Endodermal cell (in vitro differentiated cells): ENCODE measurements around the gene PDLIM5. TPM values are rescaled to one million over a fixed set of nuclear protein-coding genes. Genes with fewer than 3 reads are reported as not detected.

Source experiments
- DNase-seq: peaks from one replicate; pipeline ENCODE4 v3.0.0-alpha.2; 2017
- H3K27ac ChIP-seq: 2 replicates; pipeline ENCODE4 v1.5.1; 2013; ENCODE audit warnings: mild to moderate bottlenecking, low read depth, low read length, moderate library complexity
- H3K27me3 ChIP-seq: 2 replicates; pipeline ENCODE4 v1.6.1; 2013; ENCODE audit warnings: mild to moderate bottlenecking, low read length, moderate library complexity; ENCODE audit not compliant: insufficient read depth, control insufficient read depth, poor library complexity, severe bottlenecking
- H3K36me3 ChIP-seq: 2 replicates; pipeline ENCODE4 v1.7.0; 2013; ENCODE audit warnings: mild to moderate bottlenecking, low read length, moderate library complexity; ENCODE audit not compliant: control insufficient read depth, insufficient read depth
- H3K4me1 ChIP-seq: one replicate; pipeline ENCODE4 v1.7.0; 2013; ENCODE audit warnings: low read length; ENCODE audit not compliant: control insufficient read depth, insufficient read depth
- H3K4me3 ChIP-seq: 2 replicates; pipeline ENCODE4 v1.5.1; 2013; ENCODE audit warnings: mild to moderate bottlenecking, low read length, moderate library complexity
- H3K9ac ChIP-seq: 2 replicates; pipeline ENCODE4 v1.6.1; 2013; ENCODE audit warnings: mild to moderate bottlenecking, low read length, moderate library complexity; ENCODE audit not compliant: poor library complexity, severe bottlenecking; ENCODE audit errors: extremely low read depth
- H3K9me3 ChIP-seq: 2 replicates; pipeline ENCODE4 v1.6.1; 2013; ENCODE audit warnings: mild to moderate bottlenecking, low read length, moderate library complexity; ENCODE audit not compliant: control insufficient read depth
- H3K27ac Mint-ChIP-seq: 2 replicates; pipeline ENCODE4 v1.8.0; 2020; ENCODE audit warnings: mixed read lengths
- H3K27me3 Mint-ChIP-seq: 2 replicates; pipeline ENCODE4 v1.8.0; 2021; ENCODE audit warnings: mild to moderate bottlenecking, mixed read lengths; ENCODE audit not compliant: insufficient read depth
- H3K36me3 Mint-ChIP-seq: 2 replicates; pipeline ENCODE4 v1.8.0; 2020; ENCODE audit warnings: low read depth, mixed read lengths
- H3K4me1 Mint-ChIP-seq: 2 replicates; pipeline ENCODE4 v1.8.0; 2020; ENCODE audit warnings: mixed read lengths
- H3K4me3 Mint-ChIP-seq: 2 replicates; pipeline ENCODE4 v1.8.0; 2020; ENCODE audit warnings: mild to moderate bottlenecking, moderate library complexity, mixed read lengths
- H3K9me3 Mint-ChIP-seq: 2 replicates; pipeline ENCODE4 v1.8.0; 2020; ENCODE audit warnings: mild to moderate bottlenecking, mixed read lengths
- CTCF ChIP-seq: fragments of 200-600 bp; sonication (generic); conservative IDR thresholded peaks from 2 replicates; pipeline ENCODE4 v1.5.0; 2021; ENCODE audit warnings: antibody characterized with exemption, mild to moderate bottlenecking
- WGBS, 2 experiments: methylation state at CpG; one replicate each; pipeline versions ENCODE4 v1.1.5 to v1.1.7; 2013; ENCODE audit warnings: missing lambda C conversion rate in 2 of 2, mixed read lengths in 1 of 2; ENCODE audit not compliant: insufficient coverage in 1 of 2, insufficient read length in 1 of 2; 5-methylcytosine and 5-hydroxymethylcytosine counted together
- total RNA-seq, 2 donors: library from RNA; stranded (reverse); fragmentation: NEBNext Ultra II Directional in 1 of 2; extraction: Animal tissue kit (Norgen Biotek cat#: 25700) in 1 of 2; gene quantifications; 2 replicates in 1 of 2; 3 replicates in 1 of 2; pipeline ENCODE4 v1.2.1, GENCODE V29; 2021

PDLIM5 gene
- total RNA-seq, 2 donors from 2014 or later, result 91.0 to 149 TPM

DNA sequence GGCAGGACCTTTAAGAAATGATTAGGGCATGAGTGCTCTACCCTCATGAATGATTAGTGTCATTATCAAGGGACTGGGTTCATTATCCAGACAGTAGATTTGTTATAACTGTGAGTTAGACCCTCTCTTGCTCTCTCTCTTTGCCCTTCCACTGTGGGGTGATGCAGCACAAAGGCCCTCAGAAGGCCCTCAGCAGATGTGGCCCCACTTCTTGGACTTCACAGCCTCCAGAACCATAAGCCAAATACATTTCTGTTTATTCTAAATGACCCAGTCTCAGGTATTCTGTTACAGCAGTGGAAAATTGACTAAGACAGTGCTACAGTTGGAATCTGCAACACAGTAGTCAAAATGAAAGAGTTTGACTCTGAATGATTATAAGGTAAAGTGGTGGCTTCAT is 17.2 kb upstream of the PDLIM5 start:
- Mint-ChIP-seq H3K27ac (no peak overlapping the region), H3K4me1 (peaks cover 42% of the 10 kb centered on the region)
- no peak for TF ChIP-seq CTCF

DNA sequence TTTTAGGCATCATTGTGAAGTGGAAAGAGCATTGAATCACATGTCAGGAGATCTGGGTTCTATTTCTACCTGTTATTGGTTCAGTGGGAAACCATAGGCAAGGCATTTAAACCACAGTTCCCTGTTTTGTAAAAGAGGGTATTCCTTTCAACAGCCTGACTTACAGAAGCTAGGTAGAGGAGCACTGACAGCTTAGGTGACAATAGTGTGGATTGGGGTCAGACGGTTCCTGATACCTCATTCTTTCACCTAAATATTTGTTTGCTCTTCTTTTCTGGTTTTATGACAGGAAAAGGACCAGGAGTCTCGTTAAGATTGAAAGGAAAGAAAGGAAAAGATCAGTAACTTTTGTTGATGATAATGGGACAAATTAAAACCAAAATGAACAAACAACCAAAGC is 15.9 kb upstream of the PDLIM5 start:
- H3K27me3 ChIP-seq, result no peaks in the 10 kb centered on the region
- no peak overlapping the region for H3K27ac ChIP-seq
- Mint-ChIP-seq H3K27ac (peak overlapping the region; percentile 67), H3K4me1 (peaks cover 39% of the 10 kb centered on the region), H3K4me3 (no peak overlapping the region), H3K27me3 (peaks cover 14% of the 10 kb centered on the region), H3K9me3 (peaks cover 13% of the 10 kb centered on the region), H3K36me3 (peaks cover 5% of the 10 kb centered on the region)
- no peak for DNase-seq
- 28% methylated on average over 2 of the region's 2 CpGs; no CpG with 5 or more reads in 1 of the 2 experiments for WGBS, 2 experiments
- no peak for TF ChIP-seq CTCF
- H3K36me3 ChIP-seq, result no peaks in the 10 kb centered on the region
- peaks cover 3% of the 10 kb centered on the region for H3K4me1 ChIP-seq
- H3K9ac ChIP-seq, result peak overlapping the region; percentile 39
- H3K4me3 ChIP-seq, result peak overlapping the region; percentile 42
- peaks cover 27% of the 10 kb centered on the region for H3K9me3 ChIP-seq

More for the DNA sequence above, 17.2 kb upstream of the PDLIM5 start:
- no peak overlapping the region for H3K27ac ChIP-seq
- no peaks in the 10 kb centered on the region for H3K27me3 ChIP-seq
- H3K36me3 Mint-ChIP-seq, result peaks cover 5% of the 10 kb centered on the region
- peaks cover 27% of the 10 kb centered on the region for H3K9me3 ChIP-seq
- peak overlapping the region; percentile 50 for H3K4me3 ChIP-seq
- peaks cover 6% of the 10 kb centered on the region for H3K27me3 Mint-ChIP-seq
- H3K4me1 ChIP-seq, result peaks cover 3% of the 10 kb centered on the region
- peaks cover 13% of the 10 kb centered on the region for H3K9me3 Mint-ChIP-seq
- no peak overlapping the region for H3K9ac ChIP-seq
- no peak for DNase-seq
- H3K4me3 Mint-ChIP-seq, result no peak overlapping the region
- H3K36me3 ChIP-seq, result no peaks in the 10 kb centered on the region

GRCh38 chr4:94436512-94436911 is 15.2 kb upstream of the PDLIM5 start:
- no peak for DNase-seq
- H3K4me3 ChIP-seq, result peak overlapping the region; percentile 42
- H3K36me3 ChIP-seq, result no peaks in the 10 kb centered on the region
- H3K9me3 ChIP-seq, result peaks cover 25% of the 10 kb centered on the region
- Mint-ChIP-seq H3K9me3 (peaks cover 13% of the 10 kb centered on the region), H3K4me1 (peaks cover 38% of the 10 kb centered on the region), H3K27me3 (peaks cover 17% of the 10 kb centered on the region), H3K36me3 (peaks cover 5% of the 10 kb centered on the region), H3K27ac (peak overlapping the region; percentile 78), H3K4me3 (no peak overlapping the region)
- H3K27me3 ChIP-seq, result no peaks in the 10 kb centered on the region
- H3K9ac ChIP-seq, result peak overlapping the region; percentile 39
- 30% methylated on average over 1 of the region's 1 CpG; no CpG with 5 or more reads in 1 of the 2 experiments for WGBS, 2 experiments
- peaks cover 3% of the 10 kb centered on the region for H3K4me1 ChIP-seq
- H3K27ac ChIP-seq, result no peak overlapping the region
- TF ChIP-seq CTCF, result no peak
